Activated CD4-positive, alpha-beta memory T cell treated with anti-CD3 and anti-CD28 coated beads, Interleukin-2, amount 10 ng/mL, durations not matched to agents 7 days and 5 days (primary cell): ENCODE results near the gene TTBK2. TPM values are rescaled to one million over a fixed set of nuclear protein-coding genes. Genes with fewer than 3 reads are reported as not detected.
"Not testable (repeated sequence)": the region's sequence is repeated elsewhere in the genome, so short reads cannot be mapped to it uniquely, and the experiment has no call there.

ENCODE experiments used
- CTCF ChIA-PET: fragments of 350-600 bp; sonication (Branson Sonifier 250); formaldehyde crosslinking; loops from one replicate; lab custom pipeline; 2021; ENCODE audit warnings: antibody characterized with exemption, inconsistent platforms; lab: Charles Lee
- POLR2A ChIA-PET: fragments of 350-600 bp; sonication (Branson Sonifier 250); formaldehyde crosslinking; loops from one replicate; lab custom pipeline; 2021; ENCODE audit warnings: antibody characterized with exemption; lab: Charles Lee
- DNase-seq: peaks from one replicate; pipeline ENCODE4 v3.0.0-alpha.2; 2020
- H3K27ac Mint-ChIP-seq: one replicate; pipeline ENCODE4 v1.8.0; 2021; ENCODE audit warnings: mild to moderate bottlenecking, mixed read lengths
- H3K27me3 Mint-ChIP-seq: one replicate; pipeline ENCODE4 v1.8.0; 2021; ENCODE audit warnings: mixed read lengths
- H3K36me3 Mint-ChIP-seq: one replicate; pipeline ENCODE4 v1.8.0; 2021; ENCODE audit warnings: low read depth, mixed read lengths
- H3K4me1 Mint-ChIP-seq: one replicate; pipeline ENCODE4 v1.8.0; 2021; ENCODE audit warnings: mixed read lengths
- H3K4me3 Mint-ChIP-seq: one replicate; pipeline ENCODE4 v1.8.0; 2021; ENCODE audit warnings: mild to moderate bottlenecking, mixed read lengths
- H3K9me3 Mint-ChIP-seq: one replicate; pipeline ENCODE4 v1.8.0; 2021; ENCODE audit warnings: mixed read lengths
- total RNA-seq, 2 experiments: library from RNA; stranded (reverse); gene quantifications; one replicate each; pipeline ENCODE4 v1.2.3, GENCODE V29; 2021

TTBK2 gene
- total RNA-seq, 2 experiments from 2014 or later = 14.6 to 18.6 TPM

DNA sequence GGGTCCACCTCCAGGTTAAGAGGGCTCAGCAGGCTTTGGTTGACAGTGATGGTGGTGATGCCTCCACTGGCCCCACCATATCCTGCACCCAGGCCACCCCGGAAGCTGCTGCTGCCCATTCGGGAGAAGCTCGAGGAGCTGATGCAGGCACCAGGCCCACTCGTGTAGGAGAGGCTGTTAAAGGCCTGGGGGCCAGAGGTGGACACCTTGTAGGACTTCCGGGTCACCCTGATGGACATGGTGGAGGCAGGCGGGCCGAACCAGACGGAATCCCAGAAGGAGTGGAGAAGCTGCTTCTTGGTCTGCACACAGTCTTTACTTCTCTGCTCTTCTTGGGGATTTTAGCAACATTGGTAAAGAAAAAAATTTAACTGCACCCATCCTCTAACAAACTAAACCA, 118.4 kb downstream of the TTBK2 start:
- H3K9me3 Mint-ChIP-seq = no peaks in the 10 kb centered on the region
- no peak overlapping the region for H3K4me3 Mint-ChIP-seq
- no peaks in the 10 kb centered on the region for H3K27me3 Mint-ChIP-seq
- H3K36me3 Mint-ChIP-seq = peaks cover 5% of the 10 kb centered on the region
- no peak for DNase-seq
- H3K4me1 Mint-ChIP-seq = peaks cover under 1% of the 10 kb centered on the region
- H3K27ac Mint-ChIP-seq = no peak overlapping the region
- POLR2A ChIA-PET = interaction anchor here (0.9 kb wide), 2 partner anchors 10 to 21 kb away, joined by 3 to 4 read pairs; no protein-coding TSS in a partner anchor
- CTCF ChIA-PET = interaction anchor here (1.3 kb wide), 2 partner anchors 9 to 10 kb away, joined by 3 to 5 read pairs; no protein-coding TSS in a partner anchor

DNA sequence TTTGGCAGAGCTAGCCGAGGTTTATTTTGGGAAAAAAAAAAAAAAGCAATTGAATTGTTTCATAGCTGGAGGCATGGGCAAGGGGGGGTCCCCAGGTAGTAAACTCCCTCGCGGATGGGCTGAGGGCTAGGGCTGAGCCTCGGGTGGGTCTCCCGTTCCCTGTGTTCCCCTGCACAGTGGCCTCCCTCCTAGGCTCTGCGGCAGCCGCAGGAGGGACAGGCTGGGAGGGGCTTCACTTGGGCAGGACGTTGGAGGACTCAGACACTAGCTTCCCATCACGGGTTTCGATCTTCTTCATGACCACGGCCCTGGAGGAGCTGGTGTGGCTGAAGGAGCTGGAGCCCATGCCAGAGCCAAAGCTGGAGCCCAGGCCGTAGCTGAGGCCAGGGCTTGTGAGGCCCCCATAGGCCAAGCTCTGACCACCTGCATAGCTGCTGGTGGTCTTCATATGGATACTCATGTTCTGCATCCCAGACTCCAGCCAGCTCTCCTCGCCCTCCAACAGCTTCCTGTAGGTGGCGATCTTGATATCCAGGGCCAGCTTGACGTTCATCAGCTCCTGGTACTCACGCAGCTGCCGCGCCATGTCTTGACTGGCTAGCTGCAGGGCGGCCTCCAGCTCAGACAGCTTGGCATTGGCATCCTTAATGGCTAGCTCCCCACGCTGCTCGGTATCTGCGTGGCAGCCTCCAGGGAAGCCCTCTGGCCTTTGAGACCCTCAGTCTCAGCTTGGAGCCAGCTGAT, 119.7 kb downstream of the TTBK2 start:
- Mint-ChIP-seq H3K4me1 (peaks cover 13% of the 10 kb centered on the region), H3K27me3 (no peaks in the 10 kb centered on the region), H3K4me3 (no peak overlapping the region), H3K9me3 (no peaks in the 10 kb centered on the region), H3K27ac (no peak overlapping the region), H3K36me3 (peaks cover 5% of the 10 kb centered on the region)
- DNase-seq = no peak
- ChIA-PET POLR2A (interaction anchor here (0.9 kb wide), 1 partner anchor 11 kb away, joined by 4 read pairs; no protein-coding TSS in a partner anchor), CTCF (interaction anchor here (0.6 to 2.1 kb wide), 8 partner anchors 10 to 841 kb away, joined by 3 to 9 read pairs (median 4); no protein-coding TSS in a partner anchor)

GRCh38 chr15:42798802-42799201, 121.8 kb downstream of the TTBK2 start:
- ChIA-PET POLR2A (no interaction called here), CTCF (no interaction called here)
- H3K9me3 Mint-ChIP-seq = no peaks in the 10 kb centered on the region
- no peak for DNase-seq
- H3K27me3 Mint-ChIP-seq = no peaks in the 10 kb centered on the region
- peaks cover 5% of the 10 kb centered on the region for H3K36me3 Mint-ChIP-seq
- H3K4me1 Mint-ChIP-seq = peaks cover 16% of the 10 kb centered on the region
- H3K27ac Mint-ChIP-seq = no peak overlapping the region
- no peak overlapping the region for H3K4me3 Mint-ChIP-seq

DNA sequence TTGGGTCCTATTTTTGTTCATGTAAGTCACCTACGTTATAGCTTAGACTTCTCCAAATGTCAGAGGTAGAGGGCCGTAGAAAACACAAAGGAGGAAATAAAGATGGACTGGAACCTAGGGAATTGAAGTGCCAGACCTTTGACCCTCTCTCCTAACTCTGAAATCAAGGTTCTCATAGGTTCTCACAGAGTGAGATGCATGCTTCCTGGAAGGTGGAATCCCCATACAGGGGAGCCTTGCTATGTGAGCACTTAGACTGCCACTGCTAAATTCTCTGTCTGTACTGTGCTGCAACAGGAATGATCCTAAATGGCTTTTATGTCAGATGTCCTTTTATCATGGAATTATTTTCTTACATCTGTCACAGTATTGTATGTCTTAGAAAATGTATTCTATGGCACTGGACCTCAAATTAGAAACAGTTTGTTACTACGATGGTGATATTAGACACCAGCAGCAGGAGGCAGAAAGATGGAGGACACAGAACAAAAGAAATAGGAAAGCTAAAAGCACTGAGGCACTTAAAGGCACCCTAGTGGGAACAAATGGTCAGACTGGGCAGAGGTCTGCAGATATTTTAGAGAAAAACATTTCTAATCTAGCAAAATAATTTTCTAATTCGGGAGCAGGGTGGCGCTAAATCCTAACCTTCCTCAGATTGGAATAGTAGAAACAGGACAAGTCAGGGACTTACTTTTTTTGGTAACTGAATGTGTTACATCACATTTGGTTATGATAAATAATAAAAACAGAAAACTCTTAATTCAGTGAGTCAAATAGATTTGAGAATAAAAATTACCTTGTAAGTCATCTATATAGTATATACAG, 123.4 kb downstream of the TTBK2 start:
- CTCF ChIA-PET = no interaction called here
- H3K4me3 Mint-ChIP-seq = no peak overlapping the region

DNA sequence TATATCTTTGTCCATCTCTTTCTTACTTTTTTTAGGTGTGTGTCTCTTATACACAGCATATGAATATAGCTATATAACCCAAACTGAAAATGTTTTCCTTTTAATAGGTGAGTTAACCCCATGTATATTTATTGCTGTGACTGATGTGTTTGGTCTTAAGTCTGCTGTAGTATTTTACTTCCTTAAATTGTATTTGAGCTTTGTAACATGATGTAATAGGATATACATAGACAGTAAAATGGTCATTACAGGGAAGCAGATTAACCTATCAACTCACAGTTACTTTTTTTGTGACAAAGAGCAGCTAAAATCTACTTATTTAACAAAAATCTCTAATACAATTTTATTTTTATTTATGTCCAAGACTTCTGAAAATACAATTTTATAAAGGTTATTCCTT, 131.9 kb downstream of the TTBK2 start:
- no peak overlapping the region for H3K4me3 Mint-ChIP-seq
- no peak for DNase-seq
- no peaks in the 10 kb centered on the region for H3K4me1 Mint-ChIP-seq
- no peaks in the 10 kb centered on the region for H3K9me3 Mint-ChIP-seq
- CTCF ChIA-PET = interaction anchor here (0.7 to 1.6 kb wide), 2 partner anchors 8 to 12 kb away, joined by 3 read pairs; no protein-coding TSS in a partner anchor
- H3K27me3 Mint-ChIP-seq = no peaks in the 10 kb centered on the region
- no peaks in the 10 kb centered on the region for H3K36me3 Mint-ChIP-seq
- no peak overlapping the region for H3K27ac Mint-ChIP-seq
- POLR2A ChIA-PET = no interaction called here

More for the DNA sequence above, 123.4 kb downstream of the TTBK2 start:
- H3K36me3 Mint-ChIP-seq = no peaks in the 10 kb centered on the region
- H3K27me3 Mint-ChIP-seq = no peaks in the 10 kb centered on the region
- POLR2A ChIA-PET = no interaction called here
- H3K4me1 Mint-ChIP-seq = peaks cover 16% of the 10 kb centered on the region
- DNase-seq = no peak
- H3K9me3 Mint-ChIP-seq = no peaks in the 10 kb centered on the region
- no peak overlapping the region for H3K27ac Mint-ChIP-seq

- Mint-ChIP-seq H3K36me3 (peaks cover 8% of the 10 kb centered on the region), H3K27me3 (no peaks in the 10 kb centered on the region), H3K9me3 (no peaks in the 10 kb centered on the region), H3K4me1 (no peaks in the 10 kb centered on the region), H3K27ac (no peak overlapping the region), H3K4me3 (no peak overlapping the region)
- CTCF ChIA-PET = no interaction called here
- DNase-seq = no peak
- POLR2A ChIA-PET = no interaction called here
Observed at GRCh38 chr15:42786978-42787377, 133.6 kb downstream of the TTBK2 start.

DNA sequence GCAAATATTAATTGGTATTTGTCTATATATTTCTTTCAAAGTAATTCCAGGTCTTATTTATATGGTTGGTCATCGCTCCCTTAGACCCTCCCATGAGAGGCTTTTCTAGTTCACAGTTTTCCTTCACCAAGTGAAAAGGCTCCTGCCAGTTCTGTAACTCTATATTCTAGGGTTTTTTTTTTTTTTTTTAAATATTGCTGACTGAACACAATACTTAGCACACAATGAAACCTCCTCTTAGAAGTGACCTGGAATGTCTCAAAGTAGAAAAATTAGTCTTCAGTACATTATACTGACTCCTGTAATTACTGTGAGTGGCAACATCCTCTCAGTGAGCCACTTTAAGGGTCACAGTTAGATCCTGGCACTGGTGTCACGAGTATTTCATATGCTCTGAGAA, 135.0 kb downstream of the TTBK2 start:
- no peak for DNase-seq
- POLR2A ChIA-PET = no interaction called here
- Mint-ChIP-seq H3K4me3 (no peak overlapping the region), H3K9me3 (no peaks in the 10 kb centered on the region), H3K27me3 (no peaks in the 10 kb centered on the region), H3K36me3 (peaks cover 8% of the 10 kb centered on the region), H3K27ac (no peak overlapping the region), H3K4me1 (no peaks in the 10 kb centered on the region)
- CTCF ChIA-PET = interaction anchor here (0.7 kb wide), 1 partner anchor 1939 kb away, joined by 3 read pairs; no protein-coding TSS in a partner anchor

DNA sequence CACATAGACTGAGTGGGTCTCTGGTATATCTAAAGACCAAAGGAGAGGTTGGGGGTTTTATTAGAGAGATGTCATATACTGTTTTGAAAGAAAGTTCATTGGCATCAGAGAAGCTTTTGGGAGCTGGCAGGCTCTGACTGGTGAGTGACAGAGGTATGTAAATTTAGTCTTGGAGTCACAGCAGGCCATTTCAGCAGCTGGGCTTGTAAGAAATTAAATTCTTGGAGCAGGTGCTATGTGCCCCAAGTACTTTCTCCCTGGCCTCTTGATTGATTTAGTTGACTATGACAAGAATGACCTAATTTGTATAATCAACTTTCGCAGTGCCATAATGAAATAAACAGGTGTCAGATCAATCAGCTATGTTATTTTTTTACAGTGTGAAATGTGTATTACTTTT, 135.9 kb downstream of the TTBK2 start:
- DNase-seq = no peak
- Mint-ChIP-seq H3K9me3 (no peaks in the 10 kb centered on the region), H3K4me1 (no peaks in the 10 kb centered on the region), H3K27ac (no peak overlapping the region), H3K36me3 (peaks cover 8% of the 10 kb centered on the region), H3K4me3 (no peak overlapping the region), H3K27me3 (no peaks in the 10 kb centered on the region)
- ChIA-PET CTCF (interaction anchor here (0.7 kb wide), 1 partner anchor 1938 kb away, joined by 3 read pairs; no protein-coding TSS in a partner anchor), POLR2A (interaction anchor here (0.6 kb wide), 1 partner anchor 42 kb away, joined by 3 read pairs; no protein-coding TSS in a partner anchor)

DNA sequence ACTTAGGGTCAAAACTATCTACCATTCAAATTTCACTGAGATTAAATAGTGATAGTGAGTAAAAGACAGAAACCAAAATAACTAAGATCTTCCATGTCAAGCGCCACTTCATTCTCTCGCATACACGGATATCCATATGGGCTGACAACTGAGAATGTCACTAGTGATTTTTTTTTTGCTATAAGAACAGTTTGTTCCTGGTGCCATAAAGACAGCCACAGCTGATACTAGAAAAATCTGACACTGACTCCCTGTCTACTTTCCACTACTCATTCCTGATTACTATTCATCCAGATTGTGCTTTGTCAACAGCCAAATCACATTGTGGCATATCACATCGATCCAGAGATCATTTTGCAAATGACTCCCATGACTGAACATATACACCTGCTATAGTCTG, 137.9 kb downstream of the TTBK2 start:
- ChIA-PET CTCF (no interaction called here), POLR2A (no interaction called here)
- H3K27ac Mint-ChIP-seq = no peak overlapping the region
- H3K9me3 Mint-ChIP-seq = no peaks in the 10 kb centered on the region
- no peaks in the 10 kb centered on the region for H3K4me1 Mint-ChIP-seq
- DNase-seq = no peak
- H3K36me3 Mint-ChIP-seq = peaks cover 8% of the 10 kb centered on the region
- no peak overlapping the region for H3K4me3 Mint-ChIP-seq
- no peaks in the 10 kb centered on the region for H3K27me3 Mint-ChIP-seq

DNA sequence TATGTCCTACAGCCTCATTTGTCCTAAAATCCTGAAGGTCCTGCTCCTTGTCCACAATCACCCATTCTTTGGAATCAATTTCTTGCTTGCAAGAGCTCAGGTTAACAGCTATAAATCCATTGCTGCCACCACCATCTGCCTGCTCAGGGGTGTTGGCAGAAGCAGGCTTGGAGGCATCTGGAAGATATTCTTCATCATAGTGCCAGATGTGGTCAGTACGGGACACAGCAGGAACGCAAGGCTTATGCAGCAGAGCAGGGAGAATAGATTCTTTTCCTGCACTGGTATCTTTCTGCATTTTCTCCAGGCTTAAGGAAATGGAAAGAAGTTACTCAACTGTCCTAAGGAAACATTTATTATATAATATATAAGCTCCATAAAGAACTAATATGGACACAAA, 145.2 kb downstream of the TTBK2 start:
- H3K27me3 Mint-ChIP-seq = no peaks in the 10 kb centered on the region
- H3K4me3 Mint-ChIP-seq = no peak overlapping the region
- CTCF ChIA-PET = no interaction called here
- no peaks in the 10 kb centered on the region for H3K36me3 Mint-ChIP-seq
- H3K9me3 Mint-ChIP-seq = no peaks in the 10 kb centered on the region
- POLR2A ChIA-PET = no interaction called here
- H3K27ac Mint-ChIP-seq = no peak overlapping the region
- no peaks in the 10 kb centered on the region for H3K4me1 Mint-ChIP-seq
- DNase-seq = no peak

DNA sequence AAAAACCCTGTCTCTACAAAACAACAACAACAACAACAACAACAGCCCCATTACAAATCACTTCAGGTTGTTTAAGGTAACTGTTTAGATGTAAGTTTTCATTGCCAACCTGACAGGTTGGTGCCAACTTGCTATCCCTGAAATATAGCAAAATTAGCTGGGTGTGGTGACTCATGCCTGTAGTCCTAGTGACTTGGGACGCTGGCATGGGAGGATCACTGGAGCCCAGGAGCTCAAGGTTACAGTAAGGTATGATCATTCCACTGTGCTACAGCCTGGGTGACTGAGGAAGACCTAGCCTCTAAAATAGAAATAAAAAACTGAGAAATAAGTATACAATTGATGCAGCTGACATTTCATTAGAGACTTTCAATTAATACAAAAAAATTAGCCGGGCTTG, 147.7 kb downstream of the TTBK2 start:
- peaks cover 12% of the 10 kb centered on the region for H3K36me3 Mint-ChIP-seq
- H3K4me3 Mint-ChIP-seq = no peak overlapping the region
- no peak for DNase-seq
- ChIA-PET CTCF (no interaction called here), POLR2A (no interaction called here)
- no peaks in the 10 kb centered on the region for H3K9me3 Mint-ChIP-seq
- no peak overlapping the region for H3K27ac Mint-ChIP-seq
- no peaks in the 10 kb centered on the region for H3K27me3 Mint-ChIP-seq
- H3K4me1 Mint-ChIP-seq = no peaks in the 10 kb centered on the region

DNA sequence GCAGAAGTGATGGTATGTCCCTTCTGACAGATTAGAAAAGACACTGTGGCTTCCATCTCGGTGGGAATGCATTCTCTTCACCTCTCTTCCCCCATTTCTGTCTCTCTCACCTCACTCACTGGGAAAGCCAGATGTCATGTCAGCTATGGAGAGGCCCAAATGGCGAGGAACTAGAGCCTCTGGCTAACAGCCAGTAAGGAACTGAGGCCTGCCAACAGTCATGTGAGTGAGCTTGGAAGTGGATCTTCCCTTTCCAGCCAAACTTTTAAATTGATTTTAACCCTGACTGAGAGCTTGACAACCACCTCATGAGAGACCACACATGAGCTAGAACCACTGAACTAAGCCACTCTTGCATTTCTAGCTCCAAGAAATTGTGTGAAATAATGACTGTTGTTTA, 148.4 kb downstream of the TTBK2 start:
- H3K4me3 Mint-ChIP-seq = no peak overlapping the region
- no peaks in the 10 kb centered on the region for H3K27me3 Mint-ChIP-seq
- no peaks in the 10 kb centered on the region for H3K9me3 Mint-ChIP-seq
- ChIA-PET CTCF (no interaction called here), POLR2A (no interaction called here)
- peaks cover 15% of the 10 kb centered on the region for H3K36me3 Mint-ChIP-seq
- no peak for DNase-seq
- no peak overlapping the region for H3K27ac Mint-ChIP-seq
- no peaks in the 10 kb centered on the region for H3K4me1 Mint-ChIP-seq

DNA sequence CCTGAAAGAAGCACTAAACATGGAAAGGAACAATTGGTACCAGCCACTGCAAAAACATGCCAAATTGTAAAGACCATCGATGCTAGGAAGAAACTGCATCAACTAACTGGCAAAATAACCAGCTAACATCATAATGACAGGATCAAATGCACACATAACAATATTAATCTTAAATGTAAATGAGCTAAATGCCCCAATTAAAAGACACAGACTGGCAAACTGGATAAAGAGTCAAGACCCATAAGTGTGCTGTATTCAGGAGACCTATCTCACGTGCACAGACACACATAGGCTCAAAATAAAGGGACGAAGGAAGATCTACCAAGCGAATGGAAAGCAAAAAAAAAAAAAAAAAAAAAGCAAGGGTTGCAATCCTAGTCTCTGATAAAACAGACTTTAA, 154.5 kb downstream of the TTBK2 start:
- Mint-ChIP-seq H3K9me3 (peaks cover 23% of the 10 kb centered on the region), H3K36me3 (peaks cover 46% of the 10 kb centered on the region)
- H3K4me3 Mint-ChIP-seq, H3K27me3 Mint-ChIP-seq, DNase-seq, H3K27ac Mint-ChIP-seq, H3K4me1 Mint-ChIP-seq, POLR2A ChIA-PET: not testable (repeated sequence)
- CTCF ChIA-PET = interaction anchor here (0.6 to 0.7 kb wide), 2 partner anchors 115 to 1173 kb away, joined by 3 read pairs; no protein-coding TSS in a partner anchor
